ENCODE results near the gene BMAL1.

BMAL1 gene

DNA sequence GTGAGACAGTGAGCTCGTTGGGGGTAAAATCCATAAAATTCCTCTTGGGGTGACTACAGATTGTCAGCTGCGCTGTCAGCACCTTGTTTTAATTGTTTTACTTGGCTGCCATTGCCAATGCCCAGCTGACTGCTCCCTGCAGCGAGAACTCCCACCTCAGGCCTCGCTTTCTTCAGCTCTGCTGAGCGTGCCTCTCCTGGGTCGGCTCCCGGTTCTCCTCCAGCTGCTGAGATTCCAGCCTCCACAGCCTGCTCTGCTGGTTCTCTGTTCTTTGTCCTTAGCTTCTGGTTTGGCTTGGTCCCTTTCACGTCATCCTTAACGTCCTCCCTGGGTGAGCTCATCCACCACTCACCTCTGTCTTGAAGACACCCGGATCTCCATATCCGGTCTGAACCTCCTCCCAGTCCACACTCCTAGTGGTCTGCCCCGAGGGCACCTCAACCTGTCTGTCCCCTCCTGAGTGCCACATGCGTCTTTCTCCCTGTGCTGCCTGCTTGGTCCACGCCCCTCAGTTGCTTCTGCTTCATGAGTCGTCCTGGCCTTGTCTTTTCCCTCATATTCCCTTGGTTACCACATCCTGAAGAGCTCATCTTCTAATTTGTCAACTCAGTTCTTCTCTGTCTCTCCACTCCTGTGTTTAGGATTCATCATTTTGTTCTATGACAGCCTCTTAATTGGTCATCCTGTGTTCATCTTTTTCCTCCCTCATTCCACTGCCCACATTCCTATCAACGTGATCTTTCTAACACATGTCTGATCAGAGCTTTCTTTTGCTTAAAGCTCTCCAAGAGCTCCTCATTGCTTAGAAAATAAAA is 35.6 kb downstream of the BMAL1 start:
- no peak for DNase-seq
- no peaks in the 10 kb centered on the region for H3K9me3 ChIP-seq (ENCODE audit: control insufficient read depth, low read length)
- no peak overlapping the region for H3K4me3 ChIP-seq (ENCODE audit: insufficient read depth, low read depth, low read length, poor library complexity, severe bottlenecking)
- peaks cover 14% of the 10 kb centered on the region for H3K36me3 ChIP-seq (ENCODE audit: control insufficient read depth, insufficient read depth, low read length)
- H3K27ac ChIP-seq (ENCODE audit: insufficient read depth, low read length, poor library complexity, severe bottlenecking): no peak overlapping the region
- no peaks in the 10 kb centered on the region for H3K27me3 ChIP-seq (replicated peaks; ENCODE audit: control insufficient read depth, insufficient read depth, low read length, poor library complexity, severe bottlenecking)
- H3K4me1 ChIP-seq (ENCODE audit: control insufficient read depth, insufficient read depth, low read length, poor library complexity, severe bottlenecking): peaks cover 33% of the 10 kb centered on the region

DNA sequence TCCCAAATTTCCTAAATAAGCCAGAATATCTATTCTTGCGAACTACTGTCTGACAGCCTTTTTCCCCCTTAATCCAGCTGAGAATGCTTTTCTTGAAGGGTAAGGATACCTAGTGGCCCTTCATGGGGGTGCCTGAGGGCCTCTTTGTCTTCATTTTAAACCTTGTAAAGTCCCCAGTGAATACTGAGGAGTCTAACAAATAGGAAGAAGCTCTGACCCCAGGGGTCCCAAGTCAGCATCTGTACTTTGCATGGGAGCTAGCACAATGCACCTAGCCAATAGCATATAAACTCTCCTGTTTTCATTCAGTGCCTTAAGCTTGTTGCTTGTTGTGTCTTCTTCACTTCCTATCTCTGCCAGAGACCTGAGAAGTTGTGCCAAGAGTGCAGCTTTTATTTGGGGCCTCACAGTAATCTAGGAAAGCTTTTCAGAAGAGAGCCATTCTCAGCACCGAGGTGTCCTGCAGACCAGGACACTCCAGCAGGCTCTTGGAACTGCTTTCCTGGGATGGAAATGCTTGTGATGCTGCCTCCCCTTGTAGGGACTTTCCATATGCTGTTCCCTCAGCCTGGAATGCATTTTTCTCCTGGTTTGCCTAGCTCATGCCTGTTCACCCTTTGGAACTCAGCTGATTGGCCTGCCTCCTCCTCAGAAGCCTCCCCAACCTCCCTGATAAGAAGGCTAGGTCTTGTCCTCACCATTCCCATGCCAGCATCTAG is 37.2 kb downstream of the BMAL1 start:
- H3K4me3 ChIP-seq (ENCODE audit: insufficient read depth, low read depth, low read length, poor library complexity, severe bottlenecking): no peak overlapping the region
- H3K36me3 ChIP-seq (ENCODE audit: control insufficient read depth, insufficient read depth, low read length): peaks cover 13% of the 10 kb centered on the region
- H3K27me3 ChIP-seq (replicated peaks; ENCODE audit: control insufficient read depth, insufficient read depth, low read length, poor library complexity, severe bottlenecking): no peaks in the 10 kb centered on the region
- peaks cover 42% of the 10 kb centered on the region for H3K4me1 ChIP-seq (ENCODE audit: control insufficient read depth, insufficient read depth, low read length, poor library complexity, severe bottlenecking)
- no peaks in the 10 kb centered on the region for H3K9me3 ChIP-seq (ENCODE audit: control insufficient read depth, low read length)
- no peak for DNase-seq
- H3K27ac ChIP-seq (ENCODE audit: insufficient read depth, low read length, poor library complexity, severe bottlenecking): no peak overlapping the region

DNA sequence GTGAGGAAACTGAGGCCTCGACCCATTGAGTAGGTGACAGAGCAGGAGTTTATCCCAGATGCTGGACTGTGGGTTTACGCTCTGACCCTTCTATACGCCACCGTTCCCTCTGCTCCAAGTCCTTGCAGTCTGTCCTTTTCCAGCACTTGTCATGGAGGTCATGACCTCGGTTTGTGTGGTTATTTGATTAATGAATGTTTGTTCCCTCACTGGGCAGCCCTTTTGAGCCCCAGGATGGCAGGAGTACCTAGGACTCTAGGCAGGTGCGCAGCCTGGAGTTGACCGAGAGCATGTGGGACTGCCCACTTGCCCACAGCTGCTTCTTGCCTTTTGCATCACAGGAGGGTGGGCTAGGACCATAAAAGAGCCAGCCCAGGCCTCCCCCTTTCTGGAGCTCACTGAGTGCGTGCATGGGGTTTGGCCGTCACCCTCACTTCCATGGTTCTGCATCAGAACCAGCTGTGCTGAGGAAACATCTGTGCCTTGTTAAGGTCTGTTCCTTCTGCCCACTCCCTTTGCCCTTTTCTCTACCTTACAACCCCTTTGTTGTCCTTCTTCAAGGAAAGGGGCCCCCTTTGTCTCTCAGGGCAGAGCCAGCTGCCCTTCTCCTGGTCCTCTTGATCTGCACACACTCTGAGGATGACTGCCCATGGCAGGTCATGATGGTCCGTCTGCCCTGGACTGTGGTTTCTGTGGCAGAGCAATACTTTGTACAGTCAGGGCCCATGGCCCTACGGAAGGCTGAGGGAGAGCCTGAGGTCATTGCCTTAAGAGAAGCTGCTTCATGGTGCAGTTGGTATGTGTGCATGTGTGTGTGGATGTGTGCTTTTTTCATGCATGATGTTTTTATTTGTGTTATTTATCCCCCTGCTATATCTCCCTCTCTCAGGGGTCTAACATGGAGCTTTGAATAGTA is 38.2 kb downstream of the BMAL1 start:
- no peaks in the 10 kb centered on the region for H3K27me3 ChIP-seq (replicated peaks; ENCODE audit: control insufficient read depth, insufficient read depth, low read length, poor library complexity, severe bottlenecking)
- no peaks in the 10 kb centered on the region for H3K9me3 ChIP-seq (ENCODE audit: control insufficient read depth, low read length)
- peaks cover 6% of the 10 kb centered on the region for H3K36me3 ChIP-seq (ENCODE audit: control insufficient read depth, insufficient read depth, low read length)
- no peak overlapping the region for H3K27ac ChIP-seq (ENCODE audit: insufficient read depth, low read length, poor library complexity, severe bottlenecking)
- H3K4me3 ChIP-seq (ENCODE audit: insufficient read depth, low read depth, low read length, poor library complexity, severe bottlenecking): no peak overlapping the region
- DNase-seq: no peak
- H3K4me1 ChIP-seq (ENCODE audit: control insufficient read depth, insufficient read depth, low read length, poor library complexity, severe bottlenecking): peaks cover 39% of the 10 kb centered on the region

DNA sequence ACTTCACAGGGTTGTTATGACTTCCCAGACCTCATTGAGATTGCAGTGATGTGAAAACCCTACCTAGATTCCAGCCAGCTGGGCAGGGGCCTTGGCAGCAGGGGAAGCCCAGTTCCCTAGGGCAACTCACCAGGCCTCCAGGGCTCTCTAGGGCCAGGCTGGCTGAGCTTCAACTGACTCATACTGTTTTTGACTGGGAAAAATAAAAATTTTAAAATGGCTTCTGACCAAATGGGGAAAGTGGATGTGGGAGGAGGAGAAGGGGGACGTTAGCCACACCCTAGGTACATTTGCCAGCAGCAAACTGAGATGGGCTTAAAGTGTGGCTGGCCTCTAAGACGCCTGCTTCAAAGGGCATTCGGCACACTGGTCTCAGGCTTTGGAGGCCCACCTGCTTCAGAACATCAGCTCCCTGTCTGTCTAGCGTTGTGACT is 39.0 kb downstream of the BMAL1 start:
- Histone ChIP-seq H3K9me3 (ENCODE audit: control insufficient read depth, low read length) (no peaks in the 10 kb centered on the region), H3K36me3 (ENCODE audit: control insufficient read depth, insufficient read depth, low read length) (no peaks in the 10 kb centered on the region), H3K27me3 (replicated peaks; ENCODE audit: control insufficient read depth, insufficient read depth, low read length, poor library complexity, severe bottlenecking) (no peaks in the 10 kb centered on the region), H3K4me3 (ENCODE audit: insufficient read depth, low read depth, low read length, poor library complexity, severe bottlenecking) (no peak overlapping the region), H3K27ac (ENCODE audit: insufficient read depth, low read length, poor library complexity, severe bottlenecking) (no peak overlapping the region), H3K4me1 (ENCODE audit: control insufficient read depth, insufficient read depth, low read length, poor library complexity, severe bottlenecking) (peaks cover 39% of the 10 kb centered on the region)
- no peak for DNase-seq

DNA sequence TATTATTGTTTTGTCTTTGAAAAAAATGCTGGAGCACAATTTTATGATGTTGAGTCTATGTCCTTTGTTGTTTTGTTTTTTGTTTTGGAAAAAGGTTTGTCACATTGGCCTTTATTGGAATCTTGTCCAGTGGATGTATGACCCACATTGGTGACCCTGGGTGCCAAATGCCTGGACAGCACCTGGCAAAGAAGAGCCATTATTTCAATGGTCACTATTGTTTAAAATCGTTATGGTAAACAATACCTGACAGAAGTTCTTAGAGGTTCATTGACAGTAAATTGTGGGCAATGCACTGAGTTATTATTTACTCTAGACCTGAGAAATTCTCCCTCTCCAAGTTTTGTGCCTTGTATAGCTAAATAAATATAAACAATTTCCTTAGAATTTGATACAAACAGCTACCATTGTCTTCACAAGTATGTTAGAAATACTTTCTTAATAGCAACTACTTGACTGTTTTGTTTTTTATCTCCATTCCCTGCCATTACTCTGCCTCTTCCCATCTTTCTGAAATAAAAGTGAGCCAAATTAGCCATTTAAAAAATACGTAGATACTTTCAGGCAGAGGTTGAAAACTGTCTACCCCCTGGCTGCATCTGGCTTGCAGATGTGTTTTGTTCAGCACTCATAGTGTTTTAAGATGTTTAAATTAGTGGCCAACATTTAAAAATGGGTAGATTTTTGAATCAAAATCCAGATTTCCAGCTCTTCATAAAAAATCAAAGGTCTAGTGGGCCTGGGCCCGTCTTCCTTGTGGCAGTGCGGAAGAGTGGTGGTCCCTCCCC is 39.9 kb downstream of the BMAL1 start:
- Histone ChIP-seq H3K4me1 (ENCODE audit: control insufficient read depth, insufficient read depth, low read length, poor library complexity, severe bottlenecking) (peaks cover 39% of the 10 kb centered on the region), H3K9me3 (ENCODE audit: control insufficient read depth, low read length) (no peaks in the 10 kb centered on the region), H3K27me3 (replicated peaks; ENCODE audit: control insufficient read depth, insufficient read depth, low read length, poor library complexity, severe bottlenecking) (no peaks in the 10 kb centered on the region), H3K4me3 (ENCODE audit: insufficient read depth, low read depth, low read length, poor library complexity, severe bottlenecking) (no peak overlapping the region), H3K27ac (ENCODE audit: insufficient read depth, low read length, poor library complexity, severe bottlenecking) (peak overlapping the region; percentile 22), H3K36me3 (ENCODE audit: control insufficient read depth, insufficient read depth, low read length) (no peaks in the 10 kb centered on the region)
- no peak for DNase-seq

DNA sequence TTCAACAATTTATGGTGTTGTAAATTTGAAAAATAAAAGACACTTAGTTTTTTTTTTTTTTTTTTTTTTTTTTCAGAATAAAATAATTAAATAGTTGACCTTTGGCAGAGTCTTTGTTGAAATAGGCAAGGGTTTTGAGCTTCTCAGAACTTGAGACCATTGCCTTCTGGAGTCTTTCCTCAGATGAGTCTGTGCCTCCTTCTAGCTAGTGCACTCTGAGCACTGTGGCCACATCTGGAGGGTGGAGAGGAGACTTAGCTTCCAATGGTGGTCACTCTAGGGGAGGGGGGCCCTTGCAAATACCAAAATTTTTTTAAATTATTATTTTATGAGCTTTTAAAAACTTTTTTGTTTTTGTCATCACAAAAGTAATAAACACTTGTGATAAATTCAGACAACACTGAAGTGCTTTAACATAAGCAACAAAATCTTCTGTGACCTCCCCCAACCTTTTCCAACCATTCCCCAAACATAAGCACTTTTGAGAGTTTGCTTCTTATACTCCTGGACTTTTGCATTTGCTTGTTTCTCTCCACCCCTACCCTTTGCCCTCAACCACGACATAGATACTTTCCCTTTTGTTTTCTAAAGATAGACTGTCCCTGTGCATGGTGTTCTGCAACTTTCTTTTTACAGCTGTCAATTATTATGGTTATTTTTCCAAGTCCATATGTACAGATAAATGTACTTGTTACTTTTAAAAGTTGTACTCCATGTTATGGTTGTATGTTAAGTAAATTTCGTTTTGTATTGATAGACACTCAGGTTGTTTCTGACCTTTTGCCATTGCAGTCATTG is 41.1 kb downstream of the BMAL1 start:
- Histone ChIP-seq H3K27me3 (replicated peaks; ENCODE audit: control insufficient read depth, insufficient read depth, low read length, poor library complexity, severe bottlenecking) (no peaks in the 10 kb centered on the region), H3K27ac (ENCODE audit: insufficient read depth, low read length, poor library complexity, severe bottlenecking) (no peak overlapping the region), H3K36me3 (ENCODE audit: control insufficient read depth, insufficient read depth, low read length) (no peaks in the 10 kb centered on the region), H3K4me1 (ENCODE audit: control insufficient read depth, insufficient read depth, low read length, poor library complexity, severe bottlenecking) (peaks cover 32% of the 10 kb centered on the region), H3K9me3 (ENCODE audit: control insufficient read depth, low read length) (no peaks in the 10 kb centered on the region), H3K4me3 (ENCODE audit: insufficient read depth, low read depth, low read length, poor library complexity, severe bottlenecking) (no peak overlapping the region)
- no peak for DNase-seq

DNA sequence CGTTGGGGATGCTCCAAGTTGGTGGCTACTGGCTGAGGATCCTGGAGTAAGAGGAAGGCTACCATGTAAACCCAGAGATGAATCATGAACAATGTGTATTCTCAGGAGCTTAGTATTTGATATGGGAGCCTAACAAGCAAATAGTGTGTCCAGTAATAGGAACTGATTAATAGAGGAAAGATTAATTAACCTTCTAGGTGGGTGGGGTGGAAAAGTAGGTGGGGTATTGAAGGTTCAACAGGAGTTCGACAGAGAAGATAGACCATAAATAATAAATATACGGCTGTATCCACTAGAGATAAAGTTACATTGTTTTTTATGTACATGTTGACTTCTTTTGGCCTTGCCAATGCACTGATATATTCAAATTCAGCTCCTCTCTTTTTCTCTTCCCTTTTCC is 43.1 kb downstream of the BMAL1 start:
- Histone ChIP-seq H3K27me3 (replicated peaks; ENCODE audit: control insufficient read depth, insufficient read depth, low read length, poor library complexity, severe bottlenecking) (no peaks in the 10 kb centered on the region), H3K4me1 (ENCODE audit: control insufficient read depth, insufficient read depth, low read length, poor library complexity, severe bottlenecking) (peaks cover 28% of the 10 kb centered on the region), H3K9me3 (ENCODE audit: control insufficient read depth, low read length) (no peaks in the 10 kb centered on the region), H3K4me3 (ENCODE audit: insufficient read depth, low read depth, low read length, poor library complexity, severe bottlenecking) (no peak overlapping the region), H3K36me3 (ENCODE audit: control insufficient read depth, insufficient read depth, low read length) (no peaks in the 10 kb centered on the region), H3K27ac (ENCODE audit: insufficient read depth, low read length, poor library complexity, severe bottlenecking) (no peak overlapping the region)
- DNase-seq: no peak

DNA sequence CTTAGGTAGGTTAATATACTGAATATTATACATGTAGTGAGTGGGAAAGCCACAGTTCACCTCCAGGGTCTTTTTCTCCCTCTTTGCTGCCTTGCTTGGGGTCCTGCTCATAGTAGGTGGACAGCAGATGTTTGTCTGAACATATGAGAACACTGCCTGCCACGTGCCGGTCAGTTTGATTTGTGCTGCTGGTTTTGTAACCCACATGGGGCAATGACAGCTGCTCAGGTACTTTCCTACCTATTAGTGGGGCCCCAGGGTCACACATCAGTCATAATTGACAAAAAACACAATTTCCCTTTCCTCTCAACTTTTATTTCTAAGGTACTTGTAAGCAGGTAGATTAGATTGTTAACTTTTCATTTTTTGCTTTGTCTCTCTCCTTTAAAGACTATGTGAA is 43.8 kb downstream of the BMAL1 start:
- no peak overlapping the region for H3K4me3 ChIP-seq (ENCODE audit: insufficient read depth, low read depth, low read length, poor library complexity, severe bottlenecking)
- H3K4me1 ChIP-seq (ENCODE audit: control insufficient read depth, insufficient read depth, low read length, poor library complexity, severe bottlenecking): peaks cover 22% of the 10 kb centered on the region
- no peaks in the 10 kb centered on the region for H3K27me3 ChIP-seq (replicated peaks; ENCODE audit: control insufficient read depth, insufficient read depth, low read length, poor library complexity, severe bottlenecking)

DNA sequence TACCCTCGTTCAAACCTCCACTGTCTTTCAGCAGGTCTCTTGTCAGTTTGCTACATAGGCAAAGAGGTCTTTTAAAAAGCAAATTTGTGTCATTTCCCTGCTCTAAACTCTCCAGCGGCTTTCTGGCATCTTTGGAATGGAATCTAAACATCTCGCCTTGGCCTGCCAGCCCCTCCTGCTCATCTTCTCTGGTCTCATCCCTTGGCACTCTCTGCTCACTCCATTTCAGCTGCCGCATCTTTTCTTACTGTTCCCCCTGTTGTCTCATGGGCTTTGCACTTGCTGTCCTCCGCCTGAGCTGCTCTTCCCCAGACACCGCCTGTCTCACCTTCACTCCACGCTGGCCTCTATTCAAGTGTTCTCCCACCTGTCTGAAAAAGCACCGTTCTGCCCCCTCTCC is 46.6 kb downstream of the BMAL1 start:
- Histone ChIP-seq H3K36me3 (ENCODE audit: control insufficient read depth, insufficient read depth, low read length) (peaks cover 7% of the 10 kb centered on the region), H3K27me3 (replicated peaks; ENCODE audit: control insufficient read depth, insufficient read depth, low read length, poor library complexity, severe bottlenecking) (no peaks in the 10 kb centered on the region), H3K9me3 (ENCODE audit: control insufficient read depth, low read length) (no peaks in the 10 kb centered on the region), H3K4me1 (ENCODE audit: control insufficient read depth, insufficient read depth, low read length, poor library complexity, severe bottlenecking) (peaks cover under 1% of the 10 kb centered on the region), H3K27ac (ENCODE audit: insufficient read depth, low read length, poor library complexity, severe bottlenecking) (no peak overlapping the region), H3K4me3 (ENCODE audit: insufficient read depth, low read depth, low read length, poor library complexity, severe bottlenecking) (no peak overlapping the region)
- DNase-seq: no peak

More for the DNA sequence above, 43.8 kb downstream of the BMAL1 start:
- peaks cover 4% of the 10 kb centered on the region for H3K36me3 ChIP-seq (ENCODE audit: control insufficient read depth, insufficient read depth, low read length)
- no peak overlapping the region for H3K27ac ChIP-seq (ENCODE audit: insufficient read depth, low read length, poor library complexity, severe bottlenecking)
- no peak for DNase-seq
- H3K9me3 ChIP-seq (ENCODE audit: control insufficient read depth, low read length): no peaks in the 10 kb centered on the region

Measured in effector memory CD4-positive, alpha-beta T cell (primary cell).